CD4-positive, alpha-beta T cell treated with Interleukin-10 for 1 hour (primary cell): ENCODE measurements around the gene CYP26B1.

Source experiments
- DNase-seq: peaks from one replicate; pipeline ENCODE4 v3.0.0-alpha.2; 2020

The CYP26B1 gene

DNA sequence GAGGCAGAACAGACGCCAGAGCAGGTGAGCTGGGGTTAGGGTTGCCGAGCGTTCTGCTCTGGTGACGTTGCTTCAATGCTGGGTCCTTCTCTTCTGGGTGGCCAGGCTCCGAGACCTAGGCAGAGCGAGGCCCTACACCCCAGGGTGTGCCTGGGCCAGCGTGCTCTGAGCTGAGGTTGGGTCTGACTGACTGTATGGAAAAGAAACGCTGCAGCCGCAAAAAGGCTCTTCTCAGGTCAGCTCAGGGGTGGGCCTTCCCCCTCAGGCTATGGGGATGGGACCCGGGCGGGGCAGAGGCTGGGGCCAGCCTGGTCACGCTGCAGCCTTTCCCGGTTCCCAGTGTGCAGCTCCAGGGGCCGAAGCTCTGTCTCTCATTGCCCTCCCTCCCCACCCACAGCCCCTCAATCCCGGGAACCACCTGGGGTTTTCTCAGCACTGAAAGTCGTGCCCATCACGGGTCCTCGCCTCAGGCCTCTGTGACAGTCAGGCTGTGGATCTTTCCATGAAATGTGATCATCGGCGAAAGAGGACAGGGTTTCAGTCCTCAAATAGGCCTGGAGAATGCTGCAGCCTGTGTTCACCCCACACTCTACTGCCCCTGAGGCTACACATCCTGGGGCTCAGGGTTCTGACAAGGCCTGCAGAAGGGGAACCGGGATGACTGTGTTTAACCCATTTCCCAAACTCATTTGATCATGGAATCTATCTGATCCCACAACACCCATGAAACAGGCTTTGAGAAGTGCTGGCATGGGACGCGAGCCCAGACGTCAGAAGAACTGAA lies 19.4 kb downstream of the CYP26B1 start:
- DNase-seq, result no peak

- no peak for DNase-seq
Measured at GRCh38 chr2:72127401-72128058, 20.1 kb downstream of the CYP26B1 start.

DNA sequence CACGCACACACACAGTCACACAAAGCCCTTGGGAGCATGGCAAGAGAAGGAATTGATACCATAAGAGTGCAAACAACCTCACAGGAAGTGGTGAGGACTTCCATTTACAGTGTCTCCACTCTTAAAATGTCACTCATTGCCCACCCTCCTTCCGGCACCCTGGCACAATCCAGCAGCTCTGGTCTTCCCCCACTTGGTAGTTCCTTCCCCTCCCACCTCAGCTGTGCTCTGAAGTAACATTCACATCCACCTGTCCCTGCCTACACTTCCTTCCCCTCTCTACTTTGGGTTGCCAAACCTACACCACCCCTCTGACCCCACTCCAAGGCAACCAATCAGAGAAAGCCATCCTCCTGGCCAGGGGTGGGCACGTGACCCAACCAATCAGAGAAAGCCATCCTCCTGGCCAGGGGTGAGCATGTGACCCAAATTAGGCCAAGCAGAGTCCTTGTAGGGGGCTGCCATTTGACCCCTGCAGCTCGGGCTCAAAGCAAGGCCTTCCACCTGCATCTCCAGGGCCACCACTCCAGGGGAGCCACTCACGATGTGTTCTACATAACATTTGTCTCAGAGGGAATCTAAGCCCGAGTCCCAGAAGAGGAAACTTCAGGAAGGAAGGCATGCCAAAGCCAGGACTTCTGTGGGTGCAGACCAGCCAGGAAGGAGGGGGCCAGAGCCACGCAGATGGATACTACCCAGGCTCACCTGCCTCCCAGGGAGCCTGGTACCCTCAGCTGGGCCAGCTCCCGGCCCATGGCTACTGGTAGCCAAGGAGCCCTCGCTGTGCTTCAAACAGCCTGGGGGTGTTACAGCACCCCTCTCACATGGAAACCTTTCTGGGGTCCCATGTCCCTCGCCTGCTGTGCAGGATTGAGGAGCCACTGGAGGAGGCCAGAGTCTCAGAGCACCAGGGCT lies 21.2 kb downstream of the CYP26B1 start:
- no peak for DNase-seq

- no peak for DNase-seq
Measured at GRCh38 chr2:72124376-72124775, 23.3 kb downstream of the CYP26B1 start.

DNA sequence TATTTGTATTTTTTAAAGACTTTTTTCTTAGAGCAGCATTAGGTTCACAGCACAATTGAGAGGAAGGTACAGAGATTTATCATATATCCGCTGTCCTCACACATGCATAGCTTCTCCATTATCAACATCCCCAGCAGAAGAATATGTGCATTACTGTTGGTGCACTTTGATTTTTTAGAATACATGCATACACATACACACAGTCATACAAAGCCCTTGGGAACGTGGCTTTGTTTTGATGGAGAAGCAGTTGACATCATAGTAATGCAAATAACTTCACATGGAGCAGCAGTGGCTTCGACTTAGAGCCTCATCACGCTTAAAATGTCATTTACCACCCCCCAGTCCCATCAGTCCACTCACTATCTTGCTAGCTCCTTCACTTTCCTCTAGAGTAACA lies 26.5 kb downstream of the CYP26B1 start:
- DNase-seq, result no peak

- DNase-seq, result no peak
Measured at GRCh38 chr2:72118951-72119350, 28.7 kb downstream of the CYP26B1 start.

GRCh38 chr2:72118386-72118785 lies 29.3 kb downstream of the CYP26B1 start:
- DNase-seq, result no peak

GRCh38 chr2:72117718-72118117 lies 29.9 kb downstream of the CYP26B1 start:
- no peak for DNase-seq

DNA sequence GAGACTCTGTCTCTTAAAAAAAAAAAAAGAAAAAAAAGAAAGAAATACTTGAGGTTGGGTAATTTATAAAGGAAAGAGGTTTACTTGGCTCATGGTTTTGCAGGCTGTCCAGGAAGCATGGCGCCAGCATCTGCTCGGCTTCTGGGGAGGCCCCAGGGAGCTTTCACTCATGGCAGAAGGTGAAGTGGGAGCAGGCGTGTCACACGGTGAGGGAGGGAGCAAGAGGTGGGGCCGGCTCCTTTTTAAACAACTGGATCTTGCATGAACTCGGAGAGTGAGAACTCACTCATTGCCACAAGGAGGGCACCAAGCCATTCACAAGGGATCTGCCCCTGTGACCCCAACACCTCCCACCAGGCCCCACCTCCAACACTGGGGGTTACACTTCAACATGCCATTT lies 30.6 kb downstream of the CYP26B1 start:
- no peak for DNase-seq

DNA sequence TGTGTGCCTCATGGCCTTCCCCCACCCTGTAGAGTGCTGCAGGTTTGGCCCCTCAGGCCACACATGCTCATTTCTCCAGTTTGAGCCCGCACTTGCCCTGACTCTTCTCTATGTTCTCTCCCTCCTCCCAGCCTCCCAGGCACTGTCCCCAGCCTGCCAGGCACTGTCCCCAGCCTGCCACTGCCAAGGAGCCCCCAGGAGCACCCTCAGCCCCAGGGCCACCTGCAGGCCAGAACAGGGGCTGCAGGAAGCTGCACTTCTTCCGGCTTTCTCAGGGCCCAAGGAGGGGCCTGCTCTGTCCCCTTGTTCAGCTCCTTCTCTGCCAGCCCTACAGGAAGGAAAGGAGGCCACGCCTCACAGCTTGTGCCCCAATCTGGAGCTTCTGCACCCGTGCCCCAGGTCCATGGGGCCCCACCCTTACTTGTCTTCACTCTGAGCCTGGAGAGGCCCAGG lies 31.6 kb downstream of the CYP26B1 start:
- no peak for DNase-seq

GRCh38 chr2:72115110-72116080 lies 32.3 kb downstream of the CYP26B1 start:
- no peak for DNase-seq

DNA sequence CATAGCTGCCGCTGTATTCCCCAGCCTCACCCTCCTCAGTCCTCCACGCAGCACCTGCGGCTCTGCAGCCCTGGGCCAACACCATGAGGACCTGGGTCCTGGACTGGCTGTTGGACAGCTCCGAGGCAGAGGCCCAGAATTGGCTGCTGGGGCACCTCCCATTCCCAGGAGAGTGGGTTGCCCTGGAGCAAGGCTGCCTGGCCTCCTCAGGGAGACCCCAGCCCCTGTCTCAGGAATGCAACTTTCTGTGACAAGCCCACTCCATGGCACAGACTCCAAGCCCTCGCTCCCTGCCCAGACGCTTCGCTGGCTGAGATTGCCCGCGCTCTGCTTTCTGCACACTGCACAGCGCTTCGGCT lies 33.0 kb downstream of the CYP26B1 start:
- DNase-seq, result no peak

DNA sequence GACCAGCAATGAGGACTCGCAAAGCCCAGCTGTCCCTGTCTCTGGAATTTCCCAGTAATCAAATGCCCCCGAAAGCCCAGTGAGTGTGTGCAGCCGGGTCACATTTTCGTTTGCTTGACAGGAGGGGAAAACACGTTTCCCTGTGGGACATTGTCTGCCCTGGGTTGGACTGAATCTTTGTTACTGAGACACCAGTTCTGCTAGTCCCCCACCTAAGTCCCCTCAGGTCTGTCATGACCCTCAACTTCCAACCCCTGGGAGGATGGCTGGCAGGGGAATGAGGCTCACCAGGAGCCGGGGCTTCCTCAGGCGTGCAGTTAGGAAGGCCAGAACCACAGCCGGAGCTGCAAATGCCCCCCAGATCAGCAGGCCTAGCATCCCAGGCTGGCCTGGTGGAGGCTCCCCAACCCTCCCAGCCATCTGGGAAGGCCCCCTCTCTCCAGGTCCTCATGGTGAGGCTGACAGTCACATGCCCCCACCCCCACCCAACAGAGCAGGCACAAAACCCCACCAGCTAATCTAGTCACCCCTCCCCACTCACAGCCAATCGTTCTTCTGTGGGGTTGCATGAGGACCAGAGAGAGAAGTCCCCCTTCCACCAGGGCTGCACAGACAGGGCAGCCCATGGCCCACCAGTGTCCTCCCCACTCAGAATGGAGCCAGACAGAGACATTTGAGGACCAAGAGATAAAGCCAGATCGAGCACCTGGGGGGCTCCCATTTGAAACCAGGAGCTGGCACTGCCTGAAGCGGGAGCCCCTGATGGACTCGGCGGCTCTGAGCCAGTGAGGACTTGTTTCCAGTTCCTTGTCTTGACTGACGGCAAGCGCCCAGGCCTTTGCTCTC lies 33.6 kb downstream of the CYP26B1 start:
- no peak for DNase-seq

GRCh38 chr2:72112981-72113846 lies 34.4 kb downstream of the CYP26B1 start:
- no peak for DNase-seq

GRCh38 chr2:72112401-72112800 lies 35.3 kb downstream of the CYP26B1 start:
- no peak for DNase-seq

DNA sequence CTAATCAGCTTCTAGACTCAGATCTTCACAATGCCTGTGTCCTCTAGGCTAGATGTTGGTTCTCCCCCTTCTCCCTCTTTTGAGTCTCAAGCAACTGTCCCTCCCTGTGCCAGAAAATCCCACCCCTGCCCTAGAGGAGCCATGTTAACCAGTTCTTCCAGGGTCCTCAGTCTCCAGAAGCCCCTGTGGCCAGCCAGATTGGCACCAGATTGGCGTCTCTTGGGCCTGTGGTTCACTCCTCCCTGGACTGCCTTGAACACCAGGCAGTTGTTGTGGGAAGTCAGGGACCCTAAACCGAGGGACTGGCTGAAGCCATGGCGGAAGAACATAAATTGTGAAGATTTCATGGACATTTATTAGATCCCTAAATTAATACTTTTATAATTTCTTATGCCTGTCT lies 36.6 kb downstream of the CYP26B1 start:
- DNase-seq, result no peak

DNA sequence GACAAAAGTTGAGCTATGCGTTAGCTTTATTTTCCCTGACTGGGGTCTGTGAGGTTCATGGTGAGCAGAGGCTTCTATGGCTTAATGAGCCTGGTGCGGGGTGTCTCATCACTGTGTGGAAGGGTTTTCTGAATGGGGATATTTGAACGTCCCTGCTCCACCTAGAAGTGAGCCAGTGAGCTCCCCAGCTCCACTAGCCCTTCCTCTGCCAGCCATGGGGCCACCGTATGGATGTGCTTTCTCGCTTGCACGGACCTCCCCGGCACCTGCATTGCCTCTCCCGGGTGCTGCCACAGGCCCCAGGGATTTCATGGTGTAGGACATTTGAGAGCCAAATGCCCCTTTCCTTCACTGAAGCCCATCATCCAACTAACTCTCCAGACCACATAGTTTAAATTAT lies 37.8 kb downstream of the CYP26B1 start:
- DNase-seq, result no peak

- DNase-seq, result no peak
Measured at GRCh38 chr2:72109291-72109690, 38.4 kb downstream of the CYP26B1 start.

GRCh38 chr2:72108121-72108520 lies 39.5 kb downstream of the CYP26B1 start:
- DNase-seq, result no peak

- no peak for DNase-seq
Measured at GRCh38 chr2:72106978-72107377, 40.7 kb downstream of the CYP26B1 start.
